Esophagus muscularis mucosa (tissue), 3 donors: ENCODE results near the gene PRB4.

Experiments
- POLR2A ChIP-seq: fragments of 450-650 bp; IDR thresholded peaks from one replicate; pipeline ENCODE4 v1.6.1; 2017; ENCODE audit warnings: antibody characterized with exemption, moderate library complexity, mild to moderate bottlenecking, low read depth
- POLR2AphosphoS5 ChIP-seq, 2 donors: sonication (generic); formaldehyde crosslinking; IDR thresholded peaks; one replicate each; pipeline ENCODE4 v1.6.1; 2017; ENCODE audit warnings: antibody characterized with exemption in 2 of 2
- TF ChIP-seq, protein P1 (sequence below), 3 experiments: fragments of 200-600 bp in 2 of 3; fragments of 450-650 bp in 1 of 3; sonication (generic) in 2 of 3; IDR thresholded peaks; one replicate each; pipeline ENCODE4 v1.5.1; 2017 to 2019; ENCODE audit warnings: antibody characterized with exemption in 3 of 3, mild to moderate bottlenecking in 2 of 3, moderate library complexity in 1 of 3

- TF ChIP-seq, protein P1, sequence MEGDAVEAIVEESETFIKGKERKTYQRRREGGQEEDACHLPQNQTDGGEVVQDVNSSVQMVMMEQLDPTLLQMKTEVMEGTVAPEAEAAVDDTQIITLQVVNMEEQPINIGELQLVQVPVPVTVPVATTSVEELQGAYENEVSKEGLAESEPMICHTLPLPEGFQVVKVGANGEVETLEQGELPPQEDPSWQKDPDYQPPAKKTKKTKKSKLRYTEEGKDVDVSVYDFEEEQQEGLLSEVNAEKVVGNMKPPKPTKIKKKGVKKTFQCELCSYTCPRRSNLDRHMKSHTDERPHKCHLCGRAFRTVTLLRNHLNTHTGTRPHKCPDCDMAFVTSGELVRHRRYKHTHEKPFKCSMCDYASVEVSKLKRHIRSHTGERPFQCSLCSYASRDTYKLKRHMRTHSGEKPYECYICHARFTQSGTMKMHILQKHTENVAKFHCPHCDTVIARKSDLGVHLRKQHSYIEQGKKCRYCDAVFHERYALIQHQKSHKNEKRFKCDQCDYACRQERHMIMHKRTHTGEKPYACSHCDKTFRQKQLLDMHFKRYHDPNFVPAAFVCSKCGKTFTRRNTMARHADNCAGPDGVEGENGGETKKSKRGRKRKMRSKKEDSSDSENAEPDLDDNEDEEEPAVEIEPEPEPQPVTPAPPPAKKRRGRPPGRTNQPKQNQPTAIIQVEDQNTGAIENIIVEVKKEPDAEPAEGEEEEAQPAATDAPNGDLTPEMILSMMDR (IDR thresholded peaks at IDR 0.05): no peak
- TF ChIP-seq POLR2A (no peak), POLR2AphosphoS5 (IDR thresholded peaks at IDR 0.05) (no peak)
Observed at GRCh38 chr12:11307143-11307542, 3.1 kb downstream of the PRB4 start.
